ENCODE results near the gene CCDC138. TPM values are rescaled to one million over a fixed set of nuclear protein-coding genes. Genes with fewer than 3 reads are reported as not detected.

Gene CCDC138
- total RNA-seq, 2 donors from 2014 or later, result 1.1 to 4.5 TPM

GRCh38 chr2:108907822-108908712 is 121.5 kb downstream of the CCDC138 start:
- no peak for DNase-seq (ENCODE audit: low spot score)

GRCh38 chr2:108908713-108909070 is 122.1 kb downstream of the CCDC138 start:
- no peak for TF ChIP-seq CTCF (IDR thresholded peaks at IDR 0.05)
- H3K4me3 ChIP-seq, result no peak overlapping the region
- DNase-seq (ENCODE audit: low spot score) (no peak), ATAC-seq (ENCODE audit: insufficient number of reproducible peaks, low FRiP score, low read depth) (no peak)
- H3K27ac ChIP-seq, result no peak overlapping the region
- no peaks in the 10 kb centered on the region for H3K36me3 ChIP-seq
- no peaks in the 10 kb centered on the region for H3K27me3 ChIP-seq (replicated peaks; ENCODE audit: insufficient read depth)
- peaks cover 6 to 14% of the 10 kb centered on the region in 2 donors for H3K4me1 ChIP-seq (ENCODE audit: control insufficient read depth in 1 of 2, low read depth in 2 of 2)
- no peaks in the 10 kb centered on the region for H3K9me3 ChIP-seq

More at GRCh38 chr2:108907822-108908712, 121.5 kb downstream of the CCDC138 start:
- H3K36me3 ChIP-seq, result no peaks in the 10 kb centered on the region
- H3K4me3 ChIP-seq, result no peak overlapping the region
- H3K4me1 ChIP-seq (ENCODE audit: control insufficient read depth in 1 of 2, low read depth in 2 of 2), result peaks cover 6 to 14% of the 10 kb centered on the region in 2 donors
- H3K27ac ChIP-seq, result no peak overlapping the region
- H3K9me3 ChIP-seq, result no peaks in the 10 kb centered on the region
- TF ChIP-seq CTCF (IDR thresholded peaks at IDR 0.05), result no peak
- ATAC-seq (ENCODE audit: insufficient number of reproducible peaks, low FRiP score, low read depth), result no peak
- no peaks in the 10 kb centered on the region for H3K27me3 ChIP-seq (replicated peaks; ENCODE audit: insufficient read depth)

- no peak for TF ChIP-seq CTCF (IDR thresholded peaks at IDR 0.05)
- no peak overlapping the region for H3K27ac ChIP-seq
- no peaks in the 10 kb centered on the region for H3K36me3 ChIP-seq
- H3K4me1 ChIP-seq (ENCODE audit: control insufficient read depth in 1 of 2, low read depth in 2 of 2), result peaks cover 6 to 14% of the 10 kb centered on the region in 2 donors
- H3K4me3 ChIP-seq, result no peak overlapping the region
- no peaks in the 10 kb centered on the region for H3K27me3 ChIP-seq (replicated peaks; ENCODE audit: insufficient read depth)
- no peak for ATAC-seq (ENCODE audit: insufficient number of reproducible peaks, low FRiP score, low read depth)
- no peaks in the 10 kb centered on the region for H3K9me3 ChIP-seq
- no peak for DNase-seq (ENCODE audit: low spot score)
Measured at GRCh38 chr2:108909275-108909823, 122.8 kb downstream of the CCDC138 start.

- H3K4me3 ChIP-seq, result no peak overlapping the region
- no peaks in the 10 kb centered on the region for H3K36me3 ChIP-seq
- H3K27me3 ChIP-seq (replicated peaks; ENCODE audit: insufficient read depth), result no peaks in the 10 kb centered on the region
- TF ChIP-seq CTCF (IDR thresholded peaks at IDR 0.05), result no peak
- no peak for ATAC-seq (ENCODE audit: insufficient number of reproducible peaks, low FRiP score, low read depth)
- no peaks in the 10 kb centered on the region for H3K9me3 ChIP-seq
- peaks cover 6 to 14% of the 10 kb centered on the region in 2 donors for H3K4me1 ChIP-seq (ENCODE audit: control insufficient read depth in 1 of 2, low read depth in 2 of 2)
- H3K27ac ChIP-seq, result no peak overlapping the region
- DNase-seq (ENCODE audit: low spot score), result no peak
Measured at GRCh38 chr2:108910011-108910431, 123.5 kb downstream of the CCDC138 start.

- no peak for TF ChIP-seq CTCF (IDR thresholded peaks at IDR 0.05)
- DNase-seq (ENCODE audit: low spot score) (no peak), ATAC-seq (ENCODE audit: insufficient number of reproducible peaks, low FRiP score, low read depth) (no peak)
- Histone ChIP-seq H3K4me3 (no peak overlapping the region), H3K27me3 (replicated peaks; ENCODE audit: insufficient read depth) (no peaks in the 10 kb centered on the region), H3K27ac (no peak overlapping the region), H3K9me3 (no peaks in the 10 kb centered on the region), H3K36me3 (no peaks in the 10 kb centered on the region), H3K4me1 (ENCODE audit: control insufficient read depth in 1 of 2, low read depth in 2 of 2) (peaks cover under 1 to 7% of the 10 kb centered on the region in 2 donors)
Measured at GRCh38 chr2:108910541-108911396, 124.2 kb downstream of the CCDC138 start.

All from thoracic aorta (tissue), 2 donors.